Muscle of leg (tissue), 11 donors: ENCODE measurements around the gene LY6G5B. TPM values are rescaled to one million over a fixed set of nuclear protein-coding genes. Genes with fewer than 3 reads are reported as not detected.
A peak's percentile ranks its signal among the peaks of the same experiment; 100 is the strongest.

Experiments used
- DNase-seq: peaks from one replicate; pipeline ENCODE4 v3.0.0; 2013
- H3K27ac ChIP-seq: one replicate; pipeline ENCODE4 v1.5.1; 2013; ENCODE audit warnings: mild to moderate bottlenecking, low read length, control low read depth
- H3K27me3 ChIP-seq: one replicate; pipeline ENCODE4 v1.6.1; 2013; ENCODE audit warnings: low read length; ENCODE audit not compliant: control insufficient read depth, insufficient read depth
- H3K36me3 ChIP-seq: one replicate; pipeline ENCODE4 v1.6.1; 2013; ENCODE audit warnings: low read length; ENCODE audit not compliant: control insufficient read depth, insufficient read depth
- H3K4me1 ChIP-seq: one replicate; pipeline ENCODE4 v1.6.1; 2013; ENCODE audit warnings: low read length; ENCODE audit not compliant: control insufficient read depth, insufficient read depth
- H3K4me3 ChIP-seq: one replicate; pipeline ENCODE4 v1.5.1; 2013; ENCODE audit warnings: low read length, control low read depth
- H3K9me3 ChIP-seq: replicated peaks from 2 replicates; pipeline ENCODE4 v1.6.1; 2013; ENCODE audit warnings: low read depth, low read length; ENCODE audit not compliant: control insufficient read depth
- WGBS: methylation state at CpG from one replicate; pipeline ENCODE4 v1.1.5; 2013; ENCODE audit warnings: missing lambda C conversion rate; ENCODE audit not compliant: insufficient coverage; 5-methylcytosine and 5-hydroxymethylcytosine counted together
- polyA plus RNA-seq, 8 donors: library from polyadenylated mRNA; unstranded; fragments of 120-200 nt; gene quantifications; one replicate each; pipeline versions ENCODE4 v1.2.1 to v1.2.3, GENCODE V29; 2013; ENCODE audit warnings: inconsistent platforms in 1 of 8, low replicate concordance in 1 of 8; ENCODE audit not compliant: insufficient read length in 8 of 8, insufficient read depth in 1 of 8
- total RNA-seq: library from RNA; stranded (reverse); fragments of 120-200 nt; gene quantifications from one replicate; pipeline ENCODE4 v1.2.4, GENCODE V29; 2013

LY6G5B gene
- total and polyA plus RNA-seq, 9 donors = 4.9 to 16.7 (median 12.4) TPM

- no peak for DNase-seq
- Histone ChIP-seq H3K36me3 (peaks cover 83% of the 10 kb centered on the region), H3K4me3 (no peak overlapping the region), H3K27ac (no peak overlapping the region), H3K9me3 (no peaks in the 10 kb centered on the region), H3K4me1 (no peaks in the 10 kb centered on the region), H3K27me3 (no peaks in the 10 kb centered on the region)
- 95% methylated on average over 8 of the region's 12 CpGs for WGBS
These were observed 21.9 kb downstream of the LY6G5B start for GRCh38 chr6:31691564-31692108.

GRCh38 chr6:31692353-31692752 is 22.6 kb downstream of the LY6G5B start:
- no peaks in the 10 kb centered on the region for H3K27me3 ChIP-seq
- no peaks in the 10 kb centered on the region for H3K4me1 ChIP-seq
- 81% methylated on average over 2 of the region's 4 CpGs for WGBS
- H3K4me3 ChIP-seq = no peak overlapping the region
- no peak overlapping the region for H3K27ac ChIP-seq
- no peak for DNase-seq
- H3K9me3 ChIP-seq = no peaks in the 10 kb centered on the region
- H3K36me3 ChIP-seq = peaks cover 82% of the 10 kb centered on the region

- DNase-seq = no peak
- Histone ChIP-seq H3K9me3 (no peaks in the 10 kb centered on the region), H3K27me3 (no peaks in the 10 kb centered on the region), H3K4me3 (no peak overlapping the region), H3K36me3 (peaks cover 81% of the 10 kb centered on the region), H3K27ac (no peak overlapping the region), H3K4me1 (no peaks in the 10 kb centered on the region)
- 97% methylated on average over 8 of the region's 9 CpGs for WGBS
These were observed 23.1 kb downstream of the LY6G5B start for GRCh38 chr6:31692886-31693285.

- 83% methylated on average over 2 of the region's 6 CpGs for WGBS
- peaks cover 75% of the 10 kb centered on the region for H3K36me3 ChIP-seq
- no peak overlapping the region for H3K27ac ChIP-seq
- no peaks in the 10 kb centered on the region for H3K4me1 ChIP-seq
- H3K9me3 ChIP-seq = no peaks in the 10 kb centered on the region
- no peak for DNase-seq
- H3K4me3 ChIP-seq = no peak overlapping the region
- no peaks in the 10 kb centered on the region for H3K27me3 ChIP-seq
These were observed 23.8 kb downstream of the LY6G5B start for GRCh38 chr6:31693535-31693934.

- H3K27ac ChIP-seq = no peak overlapping the region
- H3K4me3 ChIP-seq = no peak overlapping the region
- H3K27me3 ChIP-seq = no peaks in the 10 kb centered on the region
- H3K36me3 ChIP-seq = peaks cover 59% of the 10 kb centered on the region
- peaks cover 15% of the 10 kb centered on the region for H3K4me1 ChIP-seq
- no peaks in the 10 kb centered on the region for H3K9me3 ChIP-seq
- DNase-seq = no peak
- WGBS = no CpG with 5 or more reads among the region's 3 CpGs
These were observed 27.8 kb downstream of the LY6G5B start for GRCh38 chr6:31697555-31697954.

- peak overlapping the region; percentile 96 for H3K27ac ChIP-seq
- H3K36me3 ChIP-seq = peaks cover 36% of the 10 kb centered on the region
- no peaks in the 10 kb centered on the region for H3K9me3 ChIP-seq
- H3K27me3 ChIP-seq = no peaks in the 10 kb centered on the region
- WGBS = 89% methylated on average over 1 of the region's 5 CpGs
- H3K4me1 ChIP-seq = peaks cover 20% of the 10 kb centered on the region
- DNase-seq = no peak
- H3K4me3 ChIP-seq = no peak overlapping the region
These were observed 31.1 kb downstream of the LY6G5B start for GRCh38 chr6:31700740-31701401.

GRCh38 chr6:31701666-31702404 is 32.1 kb downstream of the LY6G5B start:
- peaks cover 29% of the 10 kb centered on the region for H3K36me3 ChIP-seq
- DNase-seq = peak; percentile 89
- 13% methylated on average over 5 of the region's 7 CpGs for WGBS
- peak overlapping the region; percentile 59 for H3K4me3 ChIP-seq
- H3K4me1 ChIP-seq = peaks cover 20% of the 10 kb centered on the region
- peak overlapping the region; percentile 96 for H3K27ac ChIP-seq
- H3K9me3 ChIP-seq = no peaks in the 10 kb centered on the region
- H3K27me3 ChIP-seq = no peaks in the 10 kb centered on the region

GRCh38 chr6:31702405-31702818 is 32.6 kb downstream of the LY6G5B start:
- WGBS = 0% methylated on average over 6 of the region's 10 CpGs
- peak overlapping the region; percentile 59 for H3K4me3 ChIP-seq
- peaks cover 24% of the 10 kb centered on the region for H3K36me3 ChIP-seq
- H3K27me3 ChIP-seq = no peaks in the 10 kb centered on the region
- DNase-seq = no peak
- H3K4me1 ChIP-seq = peaks cover 20% of the 10 kb centered on the region
- H3K9me3 ChIP-seq = no peaks in the 10 kb centered on the region
- H3K27ac ChIP-seq = peak overlapping the region; percentile 96

- peak; percentile 100 for DNase-seq
- no peaks in the 10 kb centered on the region for H3K9me3 ChIP-seq
- H3K27ac ChIP-seq = peak within 1 kb of the TSS; percentile 96
- peaks cover 20% of the 10 kb centered on the region for H3K36me3 ChIP-seq
- WGBS = 2% methylated on average over 51 of the region's 54 CpGs
- H3K4me1 ChIP-seq = peaks cover 20% of the 10 kb centered on the region
- no peaks in the 10 kb centered on the region for H3K27me3 ChIP-seq
- H3K4me3 ChIP-seq = peak within 1 kb of the TSS; percentile 59
These were observed 33.3 kb downstream of the LY6G5B start, which contains the start of gene ABHD16A for GRCh38 chr6:31702819-31703716. TSS of gene ABHD16A (minus strand) at chr6:31703324. CDS start at chr6:31703281, 43 bp downstream.
